ENCODE measurements around the gene DCC.

The DCC gene

DNA sequence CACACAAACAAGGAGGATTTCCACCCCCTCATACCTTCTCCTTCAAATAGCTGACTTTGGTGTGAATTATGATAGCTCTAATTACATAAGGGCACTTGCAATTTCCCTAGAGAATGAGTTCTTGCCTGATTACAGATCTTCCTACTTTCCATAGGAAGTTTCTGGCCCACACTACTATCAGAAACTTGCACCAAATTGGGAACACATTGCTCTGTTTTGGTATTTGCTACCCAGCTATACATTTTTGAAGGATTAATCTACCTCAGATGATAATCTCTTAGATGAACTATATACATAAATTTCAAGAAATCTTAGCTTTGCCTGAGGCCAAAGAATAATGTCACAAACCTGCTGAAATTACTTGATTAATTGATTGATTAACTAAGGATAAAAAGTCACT, 4.9 kb downstream of the DCC start:
- H3K27me3 ChIP-seq (ENCODE audit: control insufficient read depth, insufficient read depth, low read length) = no peaks in the 10 kb centered on the region

DNA sequence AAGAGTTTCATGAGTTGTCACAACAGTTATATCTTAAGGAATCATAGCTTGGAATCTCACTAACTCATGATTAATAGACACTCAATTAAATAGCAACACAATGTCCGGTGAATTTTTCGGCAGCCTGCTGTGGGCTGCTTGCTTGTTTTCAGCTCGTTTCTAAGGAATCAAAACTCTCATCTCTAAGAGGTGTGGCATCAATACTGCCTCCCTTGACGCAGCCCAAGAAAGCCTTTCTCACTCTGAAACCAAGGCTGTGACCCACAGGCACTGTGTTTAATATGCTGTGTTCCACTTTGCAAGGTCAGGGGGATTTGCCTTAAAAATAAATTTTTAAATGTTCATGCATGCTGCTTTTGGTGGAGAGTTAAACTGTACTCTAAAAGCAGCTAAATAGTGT, 5.4 kb downstream of the DCC start:
- H2AFZ ChIP-seq = no peak overlapping the region
- H3K4me2 ChIP-seq (ENCODE audit: low read length) = no peak overlapping the region
- TF ChIP-seq, protein P1, sequence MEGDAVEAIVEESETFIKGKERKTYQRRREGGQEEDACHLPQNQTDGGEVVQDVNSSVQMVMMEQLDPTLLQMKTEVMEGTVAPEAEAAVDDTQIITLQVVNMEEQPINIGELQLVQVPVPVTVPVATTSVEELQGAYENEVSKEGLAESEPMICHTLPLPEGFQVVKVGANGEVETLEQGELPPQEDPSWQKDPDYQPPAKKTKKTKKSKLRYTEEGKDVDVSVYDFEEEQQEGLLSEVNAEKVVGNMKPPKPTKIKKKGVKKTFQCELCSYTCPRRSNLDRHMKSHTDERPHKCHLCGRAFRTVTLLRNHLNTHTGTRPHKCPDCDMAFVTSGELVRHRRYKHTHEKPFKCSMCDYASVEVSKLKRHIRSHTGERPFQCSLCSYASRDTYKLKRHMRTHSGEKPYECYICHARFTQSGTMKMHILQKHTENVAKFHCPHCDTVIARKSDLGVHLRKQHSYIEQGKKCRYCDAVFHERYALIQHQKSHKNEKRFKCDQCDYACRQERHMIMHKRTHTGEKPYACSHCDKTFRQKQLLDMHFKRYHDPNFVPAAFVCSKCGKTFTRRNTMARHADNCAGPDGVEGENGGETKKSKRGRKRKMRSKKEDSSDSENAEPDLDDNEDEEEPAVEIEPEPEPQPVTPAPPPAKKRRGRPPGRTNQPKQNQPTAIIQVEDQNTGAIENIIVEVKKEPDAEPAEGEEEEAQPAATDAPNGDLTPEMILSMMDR (IDR thresholded peaks at IDR 0.05) = no peak
- no peak overlapping the region for H3K27ac ChIP-seq
- no peaks in the 10 kb centered on the region for H3K36me3 ChIP-seq (ENCODE audit: control insufficient read depth, insufficient read depth, low read length)
- H3K9ac ChIP-seq = no peak overlapping the region
- no peaks in the 10 kb centered on the region for H3K9me3 ChIP-seq (ENCODE audit: control insufficient read depth, low read length)
- no peaks in the 10 kb centered on the region for H3K4me1 ChIP-seq
- H3K4me3 ChIP-seq (ENCODE audit: low read depth, low read length) = no peak overlapping the region
- H3K27me3 ChIP-seq (ENCODE audit: control insufficient read depth, insufficient read depth, low read length) = no peaks in the 10 kb centered on the region
- no peaks in the 10 kb centered on the region for H3K79me2 ChIP-seq

More for the DNA sequence above, 4.9 kb downstream of the DCC start:
- Histone ChIP-seq H3K27ac (no peak overlapping the region), H3K36me3 (ENCODE audit: control insufficient read depth, insufficient read depth, low read length) (no peaks in the 10 kb centered on the region), H3K9ac (no peak overlapping the region), H3K4me3 (ENCODE audit: low read depth, low read length) (no peak overlapping the region), H3K79me2 (no peaks in the 10 kb centered on the region), H3K4me1 (no peaks in the 10 kb centered on the region), H3K4me2 (ENCODE audit: low read length) (no peak overlapping the region), H3K9me3 (ENCODE audit: control insufficient read depth, low read length) (no peaks in the 10 kb centered on the region), H2AFZ (no peak overlapping the region)
- TF ChIP-seq, protein P1 (IDR thresholded peaks at IDR 0.05) = no peak

DNA sequence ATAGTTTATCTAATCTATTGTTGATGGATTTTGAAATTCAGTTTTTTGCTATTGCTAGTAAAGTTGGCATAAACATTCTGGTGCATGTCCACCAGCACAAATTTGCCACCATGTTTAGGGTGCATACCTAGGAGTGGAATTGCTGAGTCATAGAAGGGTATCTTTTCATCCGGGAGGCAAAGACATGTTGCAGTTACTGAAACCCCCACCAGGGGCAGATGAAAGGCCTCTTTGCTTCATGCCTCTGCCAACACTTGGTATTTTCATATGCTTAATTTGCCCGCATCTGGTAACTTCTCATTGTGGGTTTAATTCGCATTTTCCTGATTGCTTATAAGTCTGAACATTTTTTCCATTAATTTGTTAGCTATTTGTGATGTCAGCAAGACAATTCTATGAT, 8.2 kb downstream of the DCC start:
- H3K9ac ChIP-seq = no peak overlapping the region
- TF ChIP-seq, protein P1 (IDR thresholded peaks at IDR 0.05) = no peak
- no peaks in the 10 kb centered on the region for H3K9me3 ChIP-seq (ENCODE audit: control insufficient read depth, low read length)
- H3K79me2 ChIP-seq = no peaks in the 10 kb centered on the region
- no peaks in the 10 kb centered on the region for H3K36me3 ChIP-seq (ENCODE audit: control insufficient read depth, insufficient read depth, low read length)
- H3K27me3 ChIP-seq (ENCODE audit: control insufficient read depth, insufficient read depth, low read length) = no peaks in the 10 kb centered on the region
- H3K4me3 ChIP-seq (ENCODE audit: low read depth, low read length) = no peak overlapping the region
- H3K4me1 ChIP-seq = no peaks in the 10 kb centered on the region
- H3K27ac ChIP-seq = no peak overlapping the region
- H3K4me2 ChIP-seq (ENCODE audit: low read length) = no peak overlapping the region
- H2AFZ ChIP-seq = no peak overlapping the region

DNA sequence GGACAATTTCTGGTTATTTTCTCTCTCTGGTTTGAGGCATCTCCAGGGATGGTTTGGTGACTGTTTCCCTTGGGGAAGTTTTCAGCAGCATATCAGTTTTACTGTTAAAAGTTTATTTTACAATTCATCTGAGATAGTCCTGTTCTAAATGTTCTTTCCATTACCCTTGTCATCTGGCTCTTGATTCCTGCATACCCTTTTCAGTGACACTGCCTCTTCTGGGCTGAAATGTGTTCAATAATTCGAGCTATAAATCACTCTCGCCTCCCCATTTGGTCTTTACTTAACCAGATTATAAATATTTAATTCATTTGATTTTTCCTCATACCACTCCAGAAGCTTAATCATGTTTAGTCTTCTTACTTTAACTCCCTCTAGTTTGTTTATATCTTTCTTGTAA, 9.5 kb downstream of the DCC start:
- Histone ChIP-seq H3K27me3 (ENCODE audit: control insufficient read depth, insufficient read depth, low read length) (no peaks in the 10 kb centered on the region), H3K27ac (no peak overlapping the region), H3K4me1 (no peaks in the 10 kb centered on the region), H3K36me3 (ENCODE audit: control insufficient read depth, insufficient read depth, low read length) (no peaks in the 10 kb centered on the region), H3K9ac (no peak overlapping the region), H3K4me2 (ENCODE audit: low read length) (no peak overlapping the region), H3K79me2 (no peaks in the 10 kb centered on the region), H2AFZ (no peak overlapping the region), H3K4me3 (ENCODE audit: low read depth, low read length) (no peak overlapping the region), H3K9me3 (ENCODE audit: control insufficient read depth, low read length) (no peaks in the 10 kb centered on the region)
- TF ChIP-seq, protein P1 (IDR thresholded peaks at IDR 0.05) = no peak

DNA sequence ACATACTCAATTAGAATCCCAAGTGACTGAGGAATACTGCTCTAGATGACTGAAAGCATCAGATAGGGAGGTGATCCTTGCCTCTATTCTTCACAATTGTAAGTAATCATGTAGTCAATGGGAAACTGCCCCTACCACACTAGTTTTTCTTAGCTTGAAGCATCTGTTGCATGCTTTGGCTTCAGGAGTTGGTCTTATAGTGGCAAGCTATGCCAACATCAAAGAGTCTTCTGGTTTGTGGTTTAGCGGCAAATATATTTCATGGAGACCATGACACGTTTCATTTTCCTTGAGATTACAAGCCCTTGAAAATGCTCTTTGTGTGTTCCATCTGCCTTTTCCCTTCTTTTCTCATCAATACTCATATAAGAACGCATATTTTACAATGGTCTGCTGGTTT, 12.9 kb downstream of the DCC start:
- Histone ChIP-seq H3K9ac (no peak overlapping the region), H3K9me3 (ENCODE audit: control insufficient read depth, low read length) (no peaks in the 10 kb centered on the region), H3K4me1 (no peaks in the 10 kb centered on the region), H2AFZ (no peak overlapping the region), H3K4me3 (ENCODE audit: low read depth, low read length) (no peak overlapping the region), H3K27me3 (ENCODE audit: control insufficient read depth, insufficient read depth, low read length) (no peaks in the 10 kb centered on the region), H3K27ac (no peak overlapping the region), H3K4me2 (ENCODE audit: low read length) (no peak overlapping the region), H3K79me2 (no peaks in the 10 kb centered on the region), H3K36me3 (ENCODE audit: control insufficient read depth, insufficient read depth, low read length) (no peaks in the 10 kb centered on the region)
- TF ChIP-seq, protein P1 (IDR thresholded peaks at IDR 0.05) = no peak
